H9 (cell line): ENCODE measurements around the gene COQ7. TPM values are rescaled to one million over a fixed set of nuclear protein-coding genes. Genes with fewer than 3 reads are reported as not detected.

Experiments
- DNase-seq: peaks from one replicate; pipeline ENCODE4 v3.0.0-alpha.2; 2017
- H2AFZ ChIP-seq: one replicate; pipeline ENCODE4 v1.6.1; 2013; ENCODE audit warnings: mild to moderate bottlenecking, low read length, control low read depth, moderate library complexity
- H2AK5ac ChIP-seq: 2 replicates; pipeline ENCODE4 v1.6.1; 2013; ENCODE audit warnings: low read length, control low read depth, mixed read lengths; ENCODE audit not compliant: insufficient read length
- H2BK120ac ChIP-seq: one replicate; pipeline ENCODE4 v1.6.1; 2013; ENCODE audit warnings: low read depth, mild to moderate bottlenecking, low read length, control low read depth, inconsistent platforms; ENCODE audit not compliant: poor library complexity, severe bottlenecking
- H2BK12ac ChIP-seq: 2 replicates; pipeline ENCODE4 v1.6.1; 2013; ENCODE audit warnings: low read length, control low read depth, mixed read lengths, low read depth; ENCODE audit not compliant: insufficient read length
- H2BK15ac ChIP-seq: 2 replicates; pipeline ENCODE4 v1.6.1; 2013; ENCODE audit warnings: low read depth, low read length, control low read depth
- H2BK20ac ChIP-seq: one replicate; pipeline ENCODE4 v1.6.1; 2013; ENCODE audit warnings: low read depth, mild to moderate bottlenecking, low read length, control low read depth, inconsistent platforms; ENCODE audit not compliant: poor library complexity, severe bottlenecking
- H2BK5ac ChIP-seq: 2 replicates; pipeline ENCODE4 v1.6.1; 2013; ENCODE audit warnings: low read length, control low read depth, mixed read lengths; ENCODE audit not compliant: insufficient read length
- H3K14ac ChIP-seq: 2 replicates; pipeline ENCODE4 v1.6.1; 2013; ENCODE audit warnings: low read length, control low read depth; ENCODE audit not compliant: insufficient read depth
- H3K18ac ChIP-seq: 2 replicates; pipeline ENCODE4 v1.6.1; 2013; ENCODE audit warnings: low read depth, mild to moderate bottlenecking, mixed read lengths, low read length, control low read depth; ENCODE audit not compliant: insufficient read length
- H3K23ac ChIP-seq: 2 replicates; pipeline ENCODE4 v1.6.1; 2013; ENCODE audit warnings: low read length, control low read depth, mixed read lengths, low read depth; ENCODE audit not compliant: insufficient read length
- H3K23me2 ChIP-seq: 2 replicates; pipeline ENCODE4 v1.6.1; 2013; ENCODE audit warnings: low read depth, mild to moderate bottlenecking, mixed read lengths, low read length, control low read depth; ENCODE audit not compliant: insufficient read length, poor library complexity, severe bottlenecking
- H3K27ac ChIP-seq: 2 replicates; pipeline ENCODE4 v1.5.1; 2013; ENCODE audit warnings: low read length, control low read depth, mixed read lengths, low read depth; ENCODE audit not compliant: insufficient read length
- H3K27me3 ChIP-seq: 2 replicates; pipeline ENCODE4 v1.6.1; 2013; ENCODE audit warnings: low read length, control low read depth, inconsistent platforms; ENCODE audit not compliant: insufficient read depth
- H3K4ac ChIP-seq: 2 replicates; pipeline ENCODE4 v1.6.1; 2013; ENCODE audit warnings: low read depth, mild to moderate bottlenecking, control low read depth, inconsistent platforms, low read length, moderate library complexity
- H3K4me1 ChIP-seq: 2 replicates; pipeline ENCODE4 v1.6.1; 2013; ENCODE audit warnings: low read length, control low read depth, inconsistent platforms; ENCODE audit not compliant: insufficient read depth
- H3K4me2 ChIP-seq: 2 replicates; pipeline ENCODE4 v1.6.1; 2013; ENCODE audit warnings: low read length, control low read depth, mixed read lengths; ENCODE audit not compliant: insufficient read length, insufficient read depth
- H3K56ac ChIP-seq: 2 replicates; pipeline ENCODE4 v1.6.1; 2013; ENCODE audit warnings: low read depth, mild to moderate bottlenecking, mixed read lengths, low read length, control low read depth; ENCODE audit not compliant: insufficient read length
- H3K79me1 ChIP-seq: 2 replicates; pipeline ENCODE4 v1.6.1; 2013; ENCODE audit warnings: low read depth, mild to moderate bottlenecking, moderate library complexity, low read length, control low read depth, inconsistent platforms; ENCODE audit not compliant: insufficient read depth, poor library complexity, severe bottlenecking
- H3K79me2 ChIP-seq: 2 replicates; pipeline ENCODE4 v1.6.1; 2013; ENCODE audit warnings: low read length, control low read depth, inconsistent platforms; ENCODE audit not compliant: insufficient read depth
- H3K9ac ChIP-seq: 2 replicates; pipeline ENCODE4 v1.6.1; 2013; ENCODE audit warnings: low read length, control low read depth, mixed read lengths; ENCODE audit not compliant: insufficient read length; ENCODE audit errors: extremely low read depth
- H3K9me3 ChIP-seq: one replicate; pipeline ENCODE4 v1.6.1; 2013; ENCODE audit warnings: low read depth, low read length, inconsistent platforms; ENCODE audit not compliant: control insufficient read depth
- H3T11ph ChIP-seq: one replicate; pipeline ENCODE4 v1.6.1; 2013; ENCODE audit warnings: mild to moderate bottlenecking, low read length, control low read depth, inconsistent platforms
- H4K20me1 ChIP-seq: one replicate; pipeline ENCODE4 v1.6.1; 2013; ENCODE audit not compliant: control insufficient read depth, insufficient read length, insufficient read depth
- H4K5ac ChIP-seq: 2 replicates; pipeline ENCODE4 v1.6.1; 2013; ENCODE audit warnings: low read depth, mild to moderate bottlenecking, mixed read lengths, low read length, control low read depth; ENCODE audit not compliant: insufficient read length
- H4K8ac ChIP-seq: replicated peaks from 2 replicates; pipeline ENCODE4 v1.6.1; 2013; ENCODE audit warnings: low read length, control low read depth, mixed read lengths, low read depth; ENCODE audit not compliant: insufficient read length
- H4K91ac ChIP-seq: 2 replicates; pipeline ENCODE4 v1.6.1; 2013; ENCODE audit warnings: low read depth, mild to moderate bottlenecking, moderate library complexity, mixed read lengths, low read length, control low read depth; ENCODE audit not compliant: insufficient read length
- H3K27ac Mint-ChIP-seq, 3 experiments: 2 replicates in 2 of 3; 3 replicates in 1 of 3; pipeline ENCODE4 v1.8.0; 2020 to 2021; ENCODE audit warnings: mixed read lengths in 3 of 3, mild to moderate bottlenecking in 1 of 3, moderate library complexity in 1 of 3
- H3K27me3 Mint-ChIP-seq: 2 replicates; pipeline ENCODE4 v1.8.0; 2021; ENCODE audit warnings: low read depth, mild to moderate bottlenecking, moderate library complexity, mixed read lengths
- H3K36me3 Mint-ChIP-seq, 3 experiments: 2 replicates in 2 of 3; 3 replicates in 1 of 3; pipeline ENCODE4 v1.8.0; 2020 to 2021; ENCODE audit warnings: low read depth in 3 of 3, mixed read lengths in 3 of 3; ENCODE audit not compliant: insufficient read depth in 1 of 3
- H3K4me1 Mint-ChIP-seq, 2 experiments: 2 replicates each; pipeline ENCODE4 v1.8.0; 2020; ENCODE audit warnings: mixed read lengths in 2 of 2
- H3K4me3 Mint-ChIP-seq, 2 experiments: 2 replicates in 1 of 2; 3 replicates in 1 of 2; pipeline ENCODE4 v1.8.0; 2020 to 2021; ENCODE audit warnings: mild to moderate bottlenecking in 2 of 2, mixed read lengths in 2 of 2, moderate library complexity in 1 of 2
- H3K9me3 Mint-ChIP-seq, 2 experiments: 2 replicates in 1 of 2; 3 replicates in 1 of 2; pipeline ENCODE4 v1.8.0; 2020; ENCODE audit warnings: mild to moderate bottlenecking in 2 of 2, mixed read lengths in 2 of 2, moderate library complexity in 1 of 2
- WGBS: extraction: QIAGEN DNeasy Blood & Tissue Kit; methylation state at CpG from one replicate; pipeline ENCODE4 v1.1.7; 2013; ENCODE audit warnings: missing lambda C conversion rate, low lambda C conversion rate, mixed read lengths; ENCODE audit not compliant: insufficient read length; ENCODE audit errors: extremely low coverage; 5-methylcytosine and 5-hydroxymethylcytosine counted together
- total RNA-seq: library from RNA; stranded (reverse); gene quantifications from 2 replicates; pipeline ENCODE4 v1.2.1, GENCODE V29; 2021
- TF ChIP-seq, protein P1 (sequence below): fragments of 200-600 bp; sonication (generic); conservative IDR thresholded peaks from 3 replicates; pipeline ENCODE4 v1.8.0; 2021; ENCODE audit warnings: antibody characterized with exemption, mild to moderate bottlenecking

COQ7 gene
- total RNA-seq, 1 experiment from 2014 or later, result 29.6 TPM

DNA sequence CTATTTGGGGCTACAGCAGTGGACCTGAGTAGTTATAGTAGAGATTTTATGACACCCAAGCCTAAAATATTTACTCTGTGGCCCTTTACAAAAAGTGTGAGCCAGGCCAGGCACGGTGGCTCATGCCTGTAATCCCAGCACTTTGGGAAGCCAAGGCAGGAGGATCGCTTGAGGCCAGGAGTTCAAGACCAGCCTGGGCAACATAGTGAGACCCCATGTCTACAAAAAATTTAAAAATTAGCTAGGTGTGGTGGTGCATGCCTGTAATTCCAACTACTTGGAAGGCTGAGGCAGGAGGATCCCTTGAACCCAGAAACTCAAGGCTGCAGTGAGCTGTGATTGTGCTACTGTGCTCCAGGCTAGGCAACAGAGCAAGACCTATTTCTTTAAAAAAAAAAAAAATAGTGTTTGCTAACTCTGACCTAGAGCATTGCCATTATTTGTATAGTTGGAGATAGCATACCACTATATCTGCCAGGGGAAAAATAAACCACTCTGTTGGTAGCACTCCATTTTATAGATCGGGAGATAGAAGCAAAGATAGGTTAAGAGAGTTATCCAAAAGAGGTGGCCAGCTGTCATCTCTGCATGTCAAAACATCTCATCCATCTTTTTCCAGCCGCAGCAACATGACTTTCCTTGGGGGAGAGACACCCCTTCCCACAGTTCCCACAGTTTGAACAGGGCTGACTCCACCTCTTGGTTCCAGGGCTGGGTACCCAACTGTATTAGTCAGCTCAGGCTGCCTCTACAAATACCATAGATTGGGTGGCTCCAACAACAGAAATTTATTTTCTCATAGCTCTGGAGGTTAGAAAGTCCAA, 43.3 kb downstream of the COQ7 start:
- Histone ChIP-seq H2AFZ (no peak overlapping the region), H4K8ac (no peak overlapping the region), H2BK20ac (no peak overlapping the region), H4K5ac (no peak overlapping the region), H3K27ac (no peak overlapping the region), H3K18ac (no peak overlapping the region), H3T11ph (no peak overlapping the region), H2AK5ac (no peak overlapping the region), H2BK120ac (no peak overlapping the region), H3K4me2 (no peak overlapping the region), H3K79me2 (no peaks in the 10 kb centered on the region), H3K23me2 (peaks cover 10% of the 10 kb centered on the region), H3K14ac (no peak overlapping the region), H3K9me3 (no peaks in the 10 kb centered on the region), H3K9ac (no peak overlapping the region), H3K23ac (no peak overlapping the region), H4K20me1 (no peaks in the 10 kb centered on the region), H2BK5ac (no peak overlapping the region), H3K27me3 (peaks cover 3% of the 10 kb centered on the region; the same call in 1 of the 2 replicates), H3K56ac (no peak overlapping the region), H3K4me1 (no peaks in the 10 kb centered on the region; the same call in 1 of the 2 replicates), H4K91ac (no peak overlapping the region), H3K79me1 (no peaks in the 10 kb centered on the region), H3K4ac (no peak overlapping the region), H2BK12ac (no peak overlapping the region), H2BK15ac (no peak overlapping the region)
- H3K4me3 Mint-ChIP-seq, result no peak overlapping the region
- WGBS, result no CpG with 5 or more reads among the region's 4 CpGs
- peaks cover 0 to 3% (median 1%) of the 10 kb centered on the region in 3 experiments; a peak in 2 of 7 replicates for H3K36me3 Mint-ChIP-seq
- no peak for DNase-seq
- H3K9me3 Mint-ChIP-seq, result no peaks in the 10 kb centered on the region
- TF ChIP-seq, protein P1, sequence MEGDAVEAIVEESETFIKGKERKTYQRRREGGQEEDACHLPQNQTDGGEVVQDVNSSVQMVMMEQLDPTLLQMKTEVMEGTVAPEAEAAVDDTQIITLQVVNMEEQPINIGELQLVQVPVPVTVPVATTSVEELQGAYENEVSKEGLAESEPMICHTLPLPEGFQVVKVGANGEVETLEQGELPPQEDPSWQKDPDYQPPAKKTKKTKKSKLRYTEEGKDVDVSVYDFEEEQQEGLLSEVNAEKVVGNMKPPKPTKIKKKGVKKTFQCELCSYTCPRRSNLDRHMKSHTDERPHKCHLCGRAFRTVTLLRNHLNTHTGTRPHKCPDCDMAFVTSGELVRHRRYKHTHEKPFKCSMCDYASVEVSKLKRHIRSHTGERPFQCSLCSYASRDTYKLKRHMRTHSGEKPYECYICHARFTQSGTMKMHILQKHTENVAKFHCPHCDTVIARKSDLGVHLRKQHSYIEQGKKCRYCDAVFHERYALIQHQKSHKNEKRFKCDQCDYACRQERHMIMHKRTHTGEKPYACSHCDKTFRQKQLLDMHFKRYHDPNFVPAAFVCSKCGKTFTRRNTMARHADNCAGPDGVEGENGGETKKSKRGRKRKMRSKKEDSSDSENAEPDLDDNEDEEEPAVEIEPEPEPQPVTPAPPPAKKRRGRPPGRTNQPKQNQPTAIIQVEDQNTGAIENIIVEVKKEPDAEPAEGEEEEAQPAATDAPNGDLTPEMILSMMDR, result no peak
- peaks cover 30% of the 10 kb centered on the region for H3K27me3 Mint-ChIP-seq
- H3K4me1 Mint-ChIP-seq, result peaks cover 13 to 15% of the 10 kb centered on the region in 2 experiments
- H3K27ac Mint-ChIP-seq, result no peak overlapping the region
